Ectodermal cell (in vitro differentiated cells): Measurements from ENCODE around the gene ME1.
"Not testable (repeated sequence)": the region's sequence is repeated elsewhere in the genome, so short reads cannot be mapped to it uniquely, and the experiment has no call there.

Experiments used
- H3K27ac ChIP-seq: 2 replicates; pipeline ENCODE4 v1.7.0; 2013; ENCODE audit warnings: mild to moderate bottlenecking, low read depth, low read length; ENCODE audit not compliant: insufficient read depth, poor library complexity, severe bottlenecking
- H3K27me3 ChIP-seq: 2 replicates; pipeline ENCODE4 v1.7.0; 2013; ENCODE audit warnings: mild to moderate bottlenecking, low read length; ENCODE audit not compliant: insufficient read depth, control insufficient read depth, poor library complexity, severe bottlenecking
- H3K36me3 ChIP-seq: one replicate; pipeline ENCODE4 v1.7.0; 2013; ENCODE audit warnings: low read length; ENCODE audit not compliant: control insufficient read depth, insufficient read depth
- H3K4me1 ChIP-seq: one replicate; pipeline ENCODE4 v1.7.0; 2013; ENCODE audit warnings: low read length; ENCODE audit not compliant: control insufficient read depth, insufficient read depth
- H3K4me3 ChIP-seq: 2 replicates; pipeline ENCODE4 v1.7.0; 2013; ENCODE audit warnings: low read depth, low read length, control low read depth; ENCODE audit not compliant: insufficient read depth
- H3K9me3 ChIP-seq: 2 replicates; pipeline ENCODE4 v1.7.0; 2013; ENCODE audit warnings: mild to moderate bottlenecking, low read length, moderate library complexity; ENCODE audit not compliant: control insufficient read depth
- WGBS, 2 experiments: methylation state at CpG; one replicate each; pipeline ENCODE4 v1.1.7; 2013; ENCODE audit warnings: missing lambda C conversion rate in 2 of 2; 5-methylcytosine and 5-hydroxymethylcytosine counted together

ME1 gene

GRCh38 chr6:83310046-83310445, 120.8 kb downstream of the ME1 start:
- WGBS, 2 experiments: 84 to 95% methylated on average over 4 of the region's 4 CpGs
- Histone ChIP-seq H3K36me3 (no peaks in the 10 kb centered on the region), H3K27me3 (no peaks in the 10 kb centered on the region), H3K4me3 (no peak overlapping the region), H3K4me1 (no peaks in the 10 kb centered on the region), H3K27ac (no peak overlapping the region), H3K9me3 (no peaks in the 10 kb centered on the region)

GRCh38 chr6:83309344-83309743, 121.5 kb downstream of the ME1 start:
- H3K27me3 ChIP-seq: no peaks in the 10 kb centered on the region
- H3K9me3 ChIP-seq: no peaks in the 10 kb centered on the region
- no peak overlapping the region for H3K4me3 ChIP-seq
- H3K36me3 ChIP-seq: no peaks in the 10 kb centered on the region
- H3K27ac ChIP-seq: no peak overlapping the region
- 81 to 96% methylated on average over 1 of the region's 1 CpG for WGBS, 2 experiments
- H3K4me1 ChIP-seq: no peaks in the 10 kb centered on the region

GRCh38 chr6:83308833-83309232, 122.0 kb downstream of the ME1 start:
- Histone ChIP-seq H3K27ac (no peak overlapping the region), H3K4me1 (no peaks in the 10 kb centered on the region), H3K9me3 (no peaks in the 10 kb centered on the region), H3K36me3 (no peaks in the 10 kb centered on the region), H3K27me3 (no peaks in the 10 kb centered on the region), H3K4me3 (no peak overlapping the region)

- H3K27me3 ChIP-seq: no peaks in the 10 kb centered on the region
- no peaks in the 10 kb centered on the region for H3K9me3 ChIP-seq
- no peaks in the 10 kb centered on the region for H3K4me1 ChIP-seq
- no CpG with 5 or more reads among the region's 1 CpG for WGBS, 2 experiments
- no peaks in the 10 kb centered on the region for H3K36me3 ChIP-seq
- H3K27ac ChIP-seq: no peak overlapping the region
- no peak overlapping the region for H3K4me3 ChIP-seq
These were observed 123.0 kb downstream of the ME1 start for GRCh38 chr6:83307849-83308248.

- Histone ChIP-seq H3K36me3 (no peaks in the 10 kb centered on the region), H3K27me3 (no peaks in the 10 kb centered on the region), H3K4me3 (no peak overlapping the region), H3K4me1 (no peaks in the 10 kb centered on the region), H3K9me3 (no peaks in the 10 kb centered on the region), H3K27ac (no peak overlapping the region)
- 91 to 97% methylated on average over 1 of the region's 1 CpG for WGBS, 2 experiments
These were observed 127.4 kb downstream of the ME1 start for GRCh38 chr6:83303426-83303825.

GRCh38 chr6:83294676-83295075, 136.2 kb downstream of the ME1 start:
- no peaks in the 10 kb centered on the region for H3K36me3 ChIP-seq
- WGBS, 2 experiments: 93 to 94% methylated on average over 6 of the region's 6 CpGs

GRCh38 chr6:83292900-83293843, 137.7 kb downstream of the ME1 start:
- 93% methylated on average over 9 of the region's 9 CpGs for WGBS, 2 experiments
- Histone ChIP-seq H3K36me3 (no peaks in the 10 kb centered on the region), H3K4me1 (no peaks in the 10 kb centered on the region), H3K27ac (no peak overlapping the region), H3K4me3 (no peak overlapping the region), H3K27me3 (no peaks in the 10 kb centered on the region), H3K9me3 (no peaks in the 10 kb centered on the region)

More at GRCh38 chr6:83294676-83295075, 136.2 kb downstream of the ME1 start:
- Histone ChIP-seq H3K27ac (no peak overlapping the region), H3K27me3 (no peaks in the 10 kb centered on the region), H3K9me3 (no peaks in the 10 kb centered on the region), H3K4me3 (no peak overlapping the region), H3K4me1 (no peaks in the 10 kb centered on the region)

GRCh38 chr6:83287298-83287697, 143.6 kb downstream of the ME1 start:
- WGBS, 2 experiments: 92 to 98% methylated on average over 6 of the region's 6 CpGs
- H3K9me3 ChIP-seq, H3K27me3 ChIP-seq, H3K4me3 ChIP-seq, H3K36me3 ChIP-seq, H3K27ac ChIP-seq, H3K4me1 ChIP-seq: not testable (repeated sequence)

GRCh38 chr6:83285917-83286316, 144.9 kb downstream of the ME1 start:
- no peak overlapping the region for H3K4me3 ChIP-seq
- H3K36me3 ChIP-seq: no peaks in the 10 kb centered on the region
- no peaks in the 10 kb centered on the region for H3K9me3 ChIP-seq
- 90 to 95% methylated on average over 4 of the region's 4 CpGs for WGBS, 2 experiments
- no peaks in the 10 kb centered on the region for H3K4me1 ChIP-seq
- H3K27me3 ChIP-seq: no peaks in the 10 kb centered on the region
- H3K27ac ChIP-seq: no peak overlapping the region

- Histone ChIP-seq H3K36me3 (no peaks in the 10 kb centered on the region), H3K4me1 (no peaks in the 10 kb centered on the region), H3K9me3 (no peaks in the 10 kb centered on the region), H3K27me3 (no peaks in the 10 kb centered on the region), H3K27ac (no peak overlapping the region), H3K4me3 (no peak overlapping the region)
- WGBS, 2 experiments: 100% methylated on average over 1 of the region's 1 CpG
These were observed 157.3 kb downstream of the ME1 start for GRCh38 chr6:83273596-83273995.
